ENCODE results near the gene PSMA3.

DNA sequence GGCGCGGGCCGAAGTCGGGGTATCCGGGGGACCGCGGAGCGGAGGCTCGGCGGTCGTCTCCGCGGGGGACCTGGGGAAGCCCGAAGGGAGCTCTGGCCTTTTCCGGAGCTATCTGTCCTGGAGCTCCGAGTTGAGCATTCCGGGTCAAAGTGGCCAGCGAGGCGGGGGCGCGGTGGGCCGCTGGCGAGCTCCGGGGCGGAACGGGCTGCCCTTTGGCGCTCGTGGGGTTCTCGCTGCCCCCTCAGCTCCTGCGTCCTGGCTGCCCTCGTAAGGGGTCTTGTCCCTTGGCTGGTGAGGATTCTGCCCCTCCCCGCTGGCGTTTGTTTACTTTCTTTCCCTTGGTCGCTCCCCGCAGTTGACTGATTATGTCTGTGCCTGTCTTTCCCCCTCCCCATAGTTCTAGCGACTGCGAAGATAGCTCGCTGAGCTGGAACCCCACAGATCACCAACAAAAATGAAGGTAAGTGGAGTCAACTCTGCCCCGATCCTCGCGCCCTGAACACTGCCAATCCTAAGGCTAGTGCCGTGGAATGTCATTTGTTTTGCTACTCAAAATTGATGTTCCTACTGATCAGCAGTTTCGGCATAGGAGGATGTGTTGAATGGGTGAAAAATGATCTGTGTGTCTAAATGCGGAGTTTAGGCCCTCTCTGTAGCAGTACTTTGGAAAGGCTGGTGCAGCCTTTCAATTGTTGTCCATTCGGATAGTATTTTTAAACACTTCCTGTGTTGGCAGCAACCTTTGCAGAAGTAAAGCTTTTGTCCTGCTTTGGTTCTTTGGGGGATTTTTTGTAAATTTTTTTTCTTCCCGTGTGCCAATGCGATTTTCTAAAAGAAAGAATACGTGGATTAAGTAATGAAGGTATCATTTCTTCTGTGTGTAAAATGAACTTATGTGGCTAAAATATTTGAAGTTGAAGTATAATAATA lies 55.0 kb downstream of the PSMA3 start:
- TF ChIP-seq, protein P1, sequence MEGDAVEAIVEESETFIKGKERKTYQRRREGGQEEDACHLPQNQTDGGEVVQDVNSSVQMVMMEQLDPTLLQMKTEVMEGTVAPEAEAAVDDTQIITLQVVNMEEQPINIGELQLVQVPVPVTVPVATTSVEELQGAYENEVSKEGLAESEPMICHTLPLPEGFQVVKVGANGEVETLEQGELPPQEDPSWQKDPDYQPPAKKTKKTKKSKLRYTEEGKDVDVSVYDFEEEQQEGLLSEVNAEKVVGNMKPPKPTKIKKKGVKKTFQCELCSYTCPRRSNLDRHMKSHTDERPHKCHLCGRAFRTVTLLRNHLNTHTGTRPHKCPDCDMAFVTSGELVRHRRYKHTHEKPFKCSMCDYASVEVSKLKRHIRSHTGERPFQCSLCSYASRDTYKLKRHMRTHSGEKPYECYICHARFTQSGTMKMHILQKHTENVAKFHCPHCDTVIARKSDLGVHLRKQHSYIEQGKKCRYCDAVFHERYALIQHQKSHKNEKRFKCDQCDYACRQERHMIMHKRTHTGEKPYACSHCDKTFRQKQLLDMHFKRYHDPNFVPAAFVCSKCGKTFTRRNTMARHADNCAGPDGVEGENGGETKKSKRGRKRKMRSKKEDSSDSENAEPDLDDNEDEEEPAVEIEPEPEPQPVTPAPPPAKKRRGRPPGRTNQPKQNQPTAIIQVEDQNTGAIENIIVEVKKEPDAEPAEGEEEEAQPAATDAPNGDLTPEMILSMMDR (IDR thresholded peaks at IDR 0.05): no peak
- TF ChIP-seq POLR2A (IDR thresholded peaks at IDR 0.05): peak in 1 of 2 donors; percentile 29
